ENCODE measurements around the gene MYO9A. TPM values are rescaled to one million over a fixed set of nuclear protein-coding genes. Genes with fewer than 3 reads are reported as not detected.

The MYO9A gene
- polyA plus RNA-seq, 1 experiment: 15.2 TPM

DNA sequence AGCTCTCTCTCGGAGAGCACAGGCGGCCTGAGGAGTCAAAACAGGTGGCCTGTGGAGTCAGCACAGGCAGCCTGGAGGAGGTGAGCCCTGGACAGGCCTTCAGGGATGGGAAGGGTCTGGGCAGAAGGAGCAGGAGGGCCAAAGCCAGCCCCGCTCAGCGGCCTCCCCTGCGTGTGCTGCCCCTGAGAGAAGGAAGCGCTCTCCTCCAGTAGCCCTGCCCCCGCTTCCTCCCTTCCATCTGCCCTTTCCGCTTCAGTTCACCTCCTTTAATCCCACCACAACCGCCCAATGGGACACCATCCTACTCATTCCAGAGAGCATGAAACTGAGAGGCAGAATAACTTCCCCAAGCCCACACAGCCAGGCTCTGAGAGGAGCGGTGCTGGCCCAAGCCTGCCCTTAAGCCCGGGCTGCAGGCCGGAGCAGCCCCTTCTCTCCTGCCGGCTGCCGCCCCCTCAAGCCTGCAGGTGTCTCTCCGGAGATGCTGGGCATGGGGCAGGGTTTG lies 310.8 kb downstream of the MYO9A start:
- peaks cover 6% of the 10 kb centered on the region; the same call in 1 of the 2 replicates for H3K9me3 ChIP-seq (ENCODE audit: control insufficient read depth, insufficient read depth, low read length)
- POLR2A ChIA-PET: no interaction called here
- CTCF ChIA-PET: interaction anchor here (0.8 to 1.5 kb wide), 3 partner anchors 26 to 349 kb away, joined by 3 to 7 read pairs (median 7); no protein-coding TSS in a partner anchor
- no peak overlapping the region for H3K27ac ChIP-seq (ENCODE audit: low read depth, low read length)
- H3K4me3 ChIP-seq (ENCODE audit: low read depth, low read length): no peak overlapping the region
- H3K27me3 ChIP-seq (ENCODE audit: control insufficient read depth, insufficient read depth, low read length): no peaks in the 10 kb centered on the region
- no peak for DNase-seq (ENCODE audit: low read depth, low spot score)
- TF ChIP-seq, protein P1, sequence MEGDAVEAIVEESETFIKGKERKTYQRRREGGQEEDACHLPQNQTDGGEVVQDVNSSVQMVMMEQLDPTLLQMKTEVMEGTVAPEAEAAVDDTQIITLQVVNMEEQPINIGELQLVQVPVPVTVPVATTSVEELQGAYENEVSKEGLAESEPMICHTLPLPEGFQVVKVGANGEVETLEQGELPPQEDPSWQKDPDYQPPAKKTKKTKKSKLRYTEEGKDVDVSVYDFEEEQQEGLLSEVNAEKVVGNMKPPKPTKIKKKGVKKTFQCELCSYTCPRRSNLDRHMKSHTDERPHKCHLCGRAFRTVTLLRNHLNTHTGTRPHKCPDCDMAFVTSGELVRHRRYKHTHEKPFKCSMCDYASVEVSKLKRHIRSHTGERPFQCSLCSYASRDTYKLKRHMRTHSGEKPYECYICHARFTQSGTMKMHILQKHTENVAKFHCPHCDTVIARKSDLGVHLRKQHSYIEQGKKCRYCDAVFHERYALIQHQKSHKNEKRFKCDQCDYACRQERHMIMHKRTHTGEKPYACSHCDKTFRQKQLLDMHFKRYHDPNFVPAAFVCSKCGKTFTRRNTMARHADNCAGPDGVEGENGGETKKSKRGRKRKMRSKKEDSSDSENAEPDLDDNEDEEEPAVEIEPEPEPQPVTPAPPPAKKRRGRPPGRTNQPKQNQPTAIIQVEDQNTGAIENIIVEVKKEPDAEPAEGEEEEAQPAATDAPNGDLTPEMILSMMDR (IDR thresholded peaks at IDR 0.05; ENCODE audit: low read depth, low read length): no peak

DNA sequence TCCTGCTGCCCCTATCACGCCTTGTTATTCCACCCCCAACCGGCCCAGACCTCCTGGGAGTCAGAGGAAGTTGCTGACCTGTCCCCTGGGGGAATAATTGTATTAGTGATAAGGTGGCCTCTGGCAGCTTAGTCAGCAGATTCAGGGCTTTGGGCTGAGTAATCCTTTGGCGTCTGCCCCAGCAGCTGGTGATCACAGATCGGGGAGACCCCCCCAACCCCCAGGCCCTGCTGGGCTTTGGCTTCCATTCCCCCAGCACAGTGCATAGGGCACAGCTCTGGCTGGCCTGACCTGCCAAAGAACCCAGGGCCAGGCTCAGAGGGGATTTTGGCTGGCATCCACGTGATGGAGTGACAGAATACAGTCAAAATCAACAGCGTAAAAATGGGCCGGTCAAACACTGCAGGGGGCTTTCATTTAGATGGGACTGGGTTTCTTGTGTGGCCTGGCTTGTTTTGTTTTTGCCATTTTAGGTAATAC lies 311.5 kb downstream of the MYO9A start:
- Histone ChIP-seq H3K9me3 (ENCODE audit: control insufficient read depth, insufficient read depth, low read length) (peaks cover 3% of the 10 kb centered on the region; the same call in 1 of the 2 replicates), H3K4me3 (ENCODE audit: low read depth, low read length) (no peak overlapping the region), H3K27me3 (ENCODE audit: control insufficient read depth, insufficient read depth, low read length) (no peaks in the 10 kb centered on the region), H3K27ac (ENCODE audit: low read depth, low read length) (peak overlapping the region; percentile 31)
- TF ChIP-seq, protein P1 (IDR thresholded peaks at IDR 0.05; ENCODE audit: low read depth, low read length): no peak
- no peak for DNase-seq (ENCODE audit: low read depth, low spot score)
- CTCF ChIA-PET: interaction anchor here (1.5 kb wide), 1 partner anchor 26 kb away, joined by 7 read pairs; no protein-coding TSS in a partner anchor
- POLR2A ChIA-PET: no interaction called here

GRCh38 chr15:71804695-71805470 lies 313.1 kb downstream of the MYO9A start:
- H3K4me3 ChIP-seq (ENCODE audit: low read depth, low read length): no peak overlapping the region
- no peak for DNase-seq (ENCODE audit: low read depth, low spot score)
- H3K27me3 ChIP-seq (ENCODE audit: control insufficient read depth, insufficient read depth, low read length): no peaks in the 10 kb centered on the region
- POLR2A ChIA-PET: no interaction called here
- H3K9me3 ChIP-seq (ENCODE audit: control insufficient read depth, insufficient read depth, low read length): no peaks in the 10 kb centered on the region; the same call in 1 of the 2 replicates
- H3K27ac ChIP-seq (ENCODE audit: low read depth, low read length): no peak overlapping the region
- TF ChIP-seq, protein P1 (IDR thresholded peaks at IDR 0.05; ENCODE audit: low read depth, low read length): no peak
- CTCF ChIA-PET: interaction anchor here (0.7 to 4.8 kb wide), 5 partner anchors 52 to 352 kb away, joined by 3 to 75 read pairs (median 4); no protein-coding TSS in a partner anchor

DNA sequence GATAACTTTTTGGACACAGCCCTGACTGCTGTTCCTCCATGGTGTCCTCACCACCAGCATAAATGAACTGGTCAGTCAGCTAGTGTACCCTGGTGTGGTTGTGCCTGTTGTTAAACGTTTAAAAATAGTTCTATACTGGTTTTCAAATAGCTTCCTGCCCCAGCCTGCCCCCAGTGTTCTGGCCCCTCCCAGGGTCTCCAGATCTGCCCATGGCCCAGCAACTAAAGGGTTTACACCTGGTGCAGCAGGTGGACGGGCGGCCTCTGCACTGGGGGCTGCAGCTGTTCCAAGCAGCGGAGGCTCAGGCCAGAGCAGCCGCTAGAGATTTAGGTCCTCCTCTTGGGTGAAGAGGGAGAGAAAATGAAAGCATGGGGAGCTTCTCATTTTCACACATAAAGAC lies 313.7 kb downstream of the MYO9A start:
- H3K4me3 ChIP-seq (ENCODE audit: low read depth, low read length): no peak overlapping the region
- ChIA-PET CTCF (interaction anchor here (1.0 to 4.8 kb wide), 3 partner anchors 60 to 353 kb away, joined by 3 to 75 read pairs (median 7); no protein-coding TSS in a partner anchor), POLR2A (no interaction called here)
- no peaks in the 10 kb centered on the region for H3K27me3 ChIP-seq (ENCODE audit: control insufficient read depth, insufficient read depth, low read length)
- TF ChIP-seq, protein P1 (IDR thresholded peaks at IDR 0.05; ENCODE audit: low read depth, low read length): no peak
- no peak for DNase-seq (ENCODE audit: low read depth, low spot score)
- H3K27ac ChIP-seq (ENCODE audit: low read depth, low read length): no peak overlapping the region
- no peaks in the 10 kb centered on the region; the same call in 1 of the 2 replicates for H3K9me3 ChIP-seq (ENCODE audit: control insufficient read depth, insufficient read depth, low read length)

DNA sequence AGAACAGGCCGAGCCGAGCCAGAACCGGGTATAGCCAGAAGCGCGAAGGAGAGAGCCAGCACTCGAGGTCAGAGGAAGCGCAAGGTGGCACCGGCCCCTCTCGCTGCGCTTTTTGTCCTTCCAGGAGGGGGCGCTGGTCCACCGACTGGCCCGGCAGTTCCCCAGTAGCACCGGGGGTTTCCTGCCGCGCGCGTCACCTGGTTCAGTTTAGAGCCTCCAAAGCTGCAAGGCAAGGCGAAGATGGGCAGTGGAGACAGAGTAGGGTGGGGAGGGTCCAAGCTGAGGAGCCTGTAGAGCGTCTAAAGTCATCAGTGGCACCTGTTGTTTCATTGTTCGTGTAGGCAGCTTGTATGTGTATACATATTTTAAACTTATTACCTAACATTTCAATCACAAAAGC lies 315.2 kb downstream of the MYO9A start:
- TF ChIP-seq, protein P1 (IDR thresholded peaks at IDR 0.05; ENCODE audit: low read depth, low read length): peak; percentile 33; the same call in 1 of the 2 replicates
- Histone ChIP-seq H3K27me3 (ENCODE audit: control insufficient read depth, insufficient read depth, low read length) (no peaks in the 10 kb centered on the region), H3K9me3 (ENCODE audit: control insufficient read depth, insufficient read depth, low read length) (no peaks in the 10 kb centered on the region; the same call in 1 of the 2 replicates), H3K27ac (ENCODE audit: low read depth, low read length) (no peak overlapping the region), H3K4me3 (ENCODE audit: low read depth, low read length) (no peak overlapping the region)
- CTCF ChIA-PET: interaction anchor here (0.5 to 4.8 kb wide), 5 partner anchors 49 to 828 kb away, joined by 3 to 75 read pairs (median 17); no protein-coding TSS in a partner anchor
- POLR2A ChIA-PET: no interaction called here
- no peak for DNase-seq (ENCODE audit: low read depth, low spot score)

All from AG04450 (cell line).